Panc1 (cell line): Measurements from ENCODE around the gene PIGU. TPM values are rescaled to one million over a fixed set of nuclear protein-coding genes. Genes with fewer than 3 reads are reported as not detected.

Experiments used
- ATAC-seq: fragments of 200-7000 bp; cut with Tn5 transposase; 2 replicates; pipeline ENCODE4 v1.9.1; 2020; ENCODE audit warnings: mild to moderate bottlenecking, moderate library complexity
- BruUV-seq: library from RNA; stranded (reverse); fragments of 400-500 nt; replicated peaks from 2 replicates; lab custom pipeline; 2021; lab: Mats Ljungman, UMichigan
- CTCF ChIA-PET: fragments of 300-600 bp; sonication (Branson Sonifier 250); formaldehyde crosslinking; loops from one replicate; lab custom pipeline; 2022; ENCODE audit warnings: antibody characterized with exemption; lab: Charles Lee
- POLR2A ChIA-PET: fragments of 300-600 bp; sonication (Branson Sonifier 250); formaldehyde crosslinking; loops from one replicate; lab custom pipeline; 2022; ENCODE audit warnings: antibody characterized with exemption; lab: Charles Lee
- DNase-seq: peaks from one replicate; pipeline ENCODE4 v3.0.0-alpha.2; 2010; ENCODE audit warnings: low read depth, low spot score
- H3K27ac ChIP-seq: 2 replicates; pipeline ENCODE4 v1.5.1; 2011; ENCODE audit warnings: mild to moderate bottlenecking, low read length, inconsistent platforms
- H3K27me3 ChIP-seq: fragments of 200-500 bp; sonication (Bioruptor generic); 2 replicates; pipeline ENCODE4 v1.6.0; 2014; ENCODE audit warnings: low read length, inconsistent platforms; ENCODE audit not compliant: control insufficient read depth, insufficient read depth
- H3K36me3 ChIP-seq: fragments of 200-500 bp; sonication (Bioruptor generic); 2 replicates; pipeline ENCODE4 v1.5.1; 2014; ENCODE audit warnings: inconsistent platforms, mild to moderate bottlenecking, low read length, moderate library complexity; ENCODE audit not compliant: control insufficient read depth, insufficient read depth
- H3K4me1 ChIP-seq: 2 replicates; pipeline ENCODE4 v1.5.1; 2011; ENCODE audit warnings: inconsistent platforms, mild to moderate bottlenecking, low read length, moderate library complexity; ENCODE audit not compliant: control insufficient read depth, insufficient read depth
- H3K4me3 ChIP-seq, 2 experiments: 2 replicates each; pipeline ENCODE4 v1.5.1; 2011 to 2012; ENCODE audit warnings: low read depth in 2 of 2, low read length in 2 of 2, mild to moderate bottlenecking in 2 of 2, inconsistent platforms in 1 of 2, moderate library complexity in 1 of 2
- H3K9me3 ChIP-seq: fragments of 200-500 bp; sonication (Bioruptor generic); 2 replicates; pipeline ENCODE4 v1.5.1; 2014; ENCODE audit warnings: low read depth, mild to moderate bottlenecking, inconsistent platforms, low read length, moderate library complexity; ENCODE audit not compliant: control insufficient read depth, insufficient read depth
- POLR2AphosphoS5 ChIP-seq: IDR thresholded peaks from 2 replicates; pipeline ENCODE4 v1.6.1; 2012; ENCODE audit warnings: mild to moderate bottlenecking, low read depth, low read length, moderate library complexity
- SIN3A ChIP-seq: IDR thresholded peaks from 2 replicates; pipeline ENCODE4 v1.6.1; 2012; ENCODE audit warnings: low read depth, mild to moderate bottlenecking, low read length, moderate library complexity, borderline replicate concordance; ENCODE audit not compliant: insufficient read depth
- TCF7L2 ChIP-seq: IDR thresholded peaks from 2 replicates; pipeline ENCODE4 v1.6.1; 2011; ENCODE audit warnings: mild to moderate bottlenecking, low read depth, low read length, inconsistent platforms
- in situ Hi-C: cut with HindIII; loops from 2 replicates; pipeline ENCODE4 v1.10.0; 2016; ENCODE audit warnings: low sequenced_read_pairs, low pct_unique_long_range_greater_than_20kb
- intact Hi-C: fragments of 100-400 bp; cut with micrococcal nuclease; formaldehyde crosslinking; loops from one replicate; pipeline ENCODE4 v1.10.0; 2022; ENCODE audit not compliant: unreplicated experiment
- total RNA-seq: library from RNA; stranded (reverse); gene quantifications from one replicate; pipeline ENCODE4 v1.2.1, GENCODE V29; 2021; ENCODE audit not compliant: unreplicated experiment
- TF ChIP-seq, protein P1 (sequence below): fragments of 450-650 bp; IDR thresholded peaks from 2 replicates; pipeline ENCODE4 v1.5.1; 2017; ENCODE audit warnings: mild to moderate bottlenecking
- TF ChIP-seq, protein P2 (sequence below), 2 experiments: IDR thresholded peaks; 2 replicates each; pipeline ENCODE4 v1.6.1; 2011 to 2012; ENCODE audit warnings: low read depth in 2 of 2, control low read depth in 1 of 2, low read length in 1 of 2, mild to moderate bottlenecking in 1 of 2, moderate library complexity in 1 of 2; ENCODE audit not compliant: insufficient read depth in 1 of 2

The PIGU gene
- total RNA-seq, 1 experiment from 2014 or later: 22.9 TPM

DNA sequence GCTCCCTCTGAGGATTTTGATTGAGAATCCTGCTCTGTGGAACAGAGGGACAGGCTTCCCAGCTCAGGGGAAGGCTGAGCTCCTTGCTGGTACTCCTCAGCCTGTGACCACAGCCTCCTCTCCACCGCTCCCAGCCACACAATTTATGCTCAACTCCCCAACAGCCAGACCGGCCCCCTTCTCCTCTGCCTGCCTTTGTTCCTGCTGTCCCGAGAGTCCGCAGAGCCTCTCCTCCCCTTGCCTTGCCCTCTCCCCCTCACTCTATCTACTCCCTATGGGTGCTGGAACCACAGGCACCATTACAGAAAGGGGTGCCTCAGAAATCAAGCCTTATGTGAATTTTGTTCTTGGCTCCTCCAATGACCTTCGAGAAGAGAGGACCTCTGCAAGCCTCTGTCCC lies 102.5 kb downstream of the PIGU start:
- Histone ChIP-seq H3K27ac (no peak overlapping the region), H3K27me3 (no peaks in the 10 kb centered on the region), H3K9me3 (no peaks in the 10 kb centered on the region), H3K36me3 (no peaks in the 10 kb centered on the region; the same call in 1 of the 2 replicates), H3K4me1 (no peaks in the 10 kb centered on the region), H3K4me3 (no peak overlapping the region)
- DNase-seq: no peak
- no peak for TF ChIP-seq SIN3A
- TF ChIP-seq, protein P1, sequence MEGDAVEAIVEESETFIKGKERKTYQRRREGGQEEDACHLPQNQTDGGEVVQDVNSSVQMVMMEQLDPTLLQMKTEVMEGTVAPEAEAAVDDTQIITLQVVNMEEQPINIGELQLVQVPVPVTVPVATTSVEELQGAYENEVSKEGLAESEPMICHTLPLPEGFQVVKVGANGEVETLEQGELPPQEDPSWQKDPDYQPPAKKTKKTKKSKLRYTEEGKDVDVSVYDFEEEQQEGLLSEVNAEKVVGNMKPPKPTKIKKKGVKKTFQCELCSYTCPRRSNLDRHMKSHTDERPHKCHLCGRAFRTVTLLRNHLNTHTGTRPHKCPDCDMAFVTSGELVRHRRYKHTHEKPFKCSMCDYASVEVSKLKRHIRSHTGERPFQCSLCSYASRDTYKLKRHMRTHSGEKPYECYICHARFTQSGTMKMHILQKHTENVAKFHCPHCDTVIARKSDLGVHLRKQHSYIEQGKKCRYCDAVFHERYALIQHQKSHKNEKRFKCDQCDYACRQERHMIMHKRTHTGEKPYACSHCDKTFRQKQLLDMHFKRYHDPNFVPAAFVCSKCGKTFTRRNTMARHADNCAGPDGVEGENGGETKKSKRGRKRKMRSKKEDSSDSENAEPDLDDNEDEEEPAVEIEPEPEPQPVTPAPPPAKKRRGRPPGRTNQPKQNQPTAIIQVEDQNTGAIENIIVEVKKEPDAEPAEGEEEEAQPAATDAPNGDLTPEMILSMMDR: no peak
- TF ChIP-seq, protein P2, sequence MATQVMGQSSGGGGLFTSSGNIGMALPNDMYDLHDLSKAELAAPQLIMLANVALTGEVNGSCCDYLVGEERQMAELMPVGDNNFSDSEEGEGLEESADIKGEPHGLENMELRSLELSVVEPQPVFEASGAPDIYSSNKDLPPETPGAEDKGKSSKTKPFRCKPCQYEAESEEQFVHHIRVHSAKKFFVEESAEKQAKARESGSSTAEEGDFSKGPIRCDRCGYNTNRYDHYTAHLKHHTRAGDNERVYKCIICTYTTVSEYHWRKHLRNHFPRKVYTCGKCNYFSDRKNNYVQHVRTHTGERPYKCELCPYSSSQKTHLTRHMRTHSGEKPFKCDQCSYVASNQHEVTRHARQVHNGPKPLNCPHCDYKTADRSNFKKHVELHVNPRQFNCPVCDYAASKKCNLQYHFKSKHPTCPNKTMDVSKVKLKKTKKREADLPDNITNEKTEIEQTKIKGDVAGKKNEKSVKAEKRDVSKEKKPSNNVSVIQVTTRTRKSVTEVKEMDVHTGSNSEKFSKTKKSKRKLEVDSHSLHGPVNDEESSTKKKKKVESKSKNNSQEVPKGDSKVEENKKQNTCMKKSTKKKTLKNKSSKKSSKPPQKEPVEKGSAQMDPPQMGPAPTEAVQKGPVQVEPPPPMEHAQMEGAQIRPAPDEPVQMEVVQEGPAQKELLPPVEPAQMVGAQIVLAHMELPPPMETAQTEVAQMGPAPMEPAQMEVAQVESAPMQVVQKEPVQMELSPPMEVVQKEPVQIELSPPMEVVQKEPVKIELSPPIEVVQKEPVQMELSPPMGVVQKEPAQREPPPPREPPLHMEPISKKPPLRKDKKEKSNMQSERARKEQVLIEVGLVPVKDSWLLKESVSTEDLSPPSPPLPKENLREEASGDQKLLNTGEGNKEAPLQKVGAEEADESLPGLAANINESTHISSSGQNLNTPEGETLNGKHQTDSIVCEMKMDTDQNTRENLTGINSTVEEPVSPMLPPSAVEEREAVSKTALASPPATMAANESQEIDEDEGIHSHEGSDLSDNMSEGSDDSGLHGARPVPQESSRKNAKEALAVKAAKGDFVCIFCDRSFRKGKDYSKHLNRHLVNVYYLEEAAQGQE (IDR thresholded peaks at IDR 0.05; ENCODE audit: insufficient read depth in 1 of 2, low read depth in 2 of 2, low read length in 1 of 2): no peak
- TF ChIP-seq TCF7L2: no peak
- TF ChIP-seq POLR2AphosphoS5: no peak
- no peak for ATAC-seq
- BruUV-seq: no TSS peak
- CTCF ChIA-PET: no interaction called here
- intact Hi-C loops: no loop called here
- in situ Hi-C loops: no loop called here
- POLR2A ChIA-PET: no interaction called here

DNA sequence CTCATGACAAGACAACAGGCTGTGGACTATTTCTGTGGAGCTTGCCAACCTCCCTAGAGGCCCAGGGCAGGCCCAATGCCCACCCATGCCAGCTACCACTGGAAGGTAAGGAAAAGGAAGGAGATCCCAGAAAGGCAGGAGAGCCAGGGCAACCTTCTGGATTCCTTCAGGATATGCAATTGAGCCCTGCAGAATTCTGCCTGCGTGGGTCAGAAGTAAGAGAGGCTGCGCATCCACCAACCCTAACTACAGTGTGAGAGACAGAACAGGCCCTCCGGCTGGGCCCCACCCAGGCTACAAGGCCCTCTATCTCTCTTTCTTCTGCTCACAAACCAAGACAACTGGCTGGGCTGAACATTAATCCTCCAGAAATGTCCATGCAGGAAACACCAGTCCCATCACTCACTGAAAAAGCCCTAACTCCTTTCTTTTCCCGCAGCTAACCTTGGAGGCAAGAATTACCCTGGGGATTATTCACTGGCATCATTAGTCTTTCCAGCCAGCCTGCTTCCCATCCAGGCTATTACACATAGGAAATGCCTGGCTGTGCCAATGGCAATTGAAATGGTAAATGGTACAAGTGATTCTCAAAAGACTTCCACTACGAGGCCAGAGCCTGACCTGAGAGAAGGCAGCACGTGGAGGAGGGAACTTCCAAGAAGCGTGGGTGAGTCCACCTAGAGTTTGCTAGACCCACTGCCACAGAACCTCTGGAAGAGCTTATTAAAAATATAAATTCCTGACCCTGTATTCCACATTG lies 103.2 kb downstream of the PIGU start:
- intact Hi-C loops: no loop called here
- no TSS peak for BruUV-seq
- in situ Hi-C loops: no loop called here
- Histone ChIP-seq H3K4me3 (no peak overlapping the region), H3K27me3 (no peaks in the 10 kb centered on the region), H3K9me3 (no peaks in the 10 kb centered on the region), H3K4me1 (no peaks in the 10 kb centered on the region), H3K27ac (no peak overlapping the region), H3K36me3 (no peaks in the 10 kb centered on the region; the same call in 1 of the 2 replicates)
- ATAC-seq: no peak
- no peak for DNase-seq
- POLR2A ChIA-PET: no interaction called here
- TF ChIP-seq, protein P1: no peak
- TF ChIP-seq, protein P2 (IDR thresholded peaks at IDR 0.05; ENCODE audit: insufficient read depth in 1 of 2, low read depth in 2 of 2, low read length in 1 of 2): no peak
- TF ChIP-seq SIN3A: no peak
- no peak for TF ChIP-seq TCF7L2
- TF ChIP-seq POLR2AphosphoS5: no peak
- CTCF ChIA-PET: interaction anchor here (0.8 kb wide), 1 partner anchor 12 kb away, joined by 3 read pairs; no protein-coding TSS in a partner anchor
